Tibial nerve (tissue), 3 donors: Measurements from ENCODE around the gene ALDH3B1.

Source experiments
- CTCF ChIP-seq, 5 experiments: fragments of 200-600 bp in 3 of 5; fragments of 450-650 bp in 2 of 5; sonication (generic) in 3 of 5; IDR thresholded peaks; one replicate each; pipeline ENCODE4 v1.5.1; 2016 to 2019; ENCODE audit warnings: antibody characterized with exemption in 5 of 5, mild to moderate bottlenecking in 3 of 5, moderate library complexity in 2 of 5
- POLR2A ChIP-seq, 2 donors: fragments of 450-650 bp; IDR thresholded peaks; one replicate each; pipeline ENCODE4 v1.6.1; 2017; ENCODE audit warnings: antibody characterized with exemption in 2 of 2, mild to moderate bottlenecking in 2 of 2, moderate library complexity in 2 of 2

- no peak for TF ChIP-seq CTCF (IDR thresholded peaks at IDR 0.05)
- no peak for TF ChIP-seq POLR2A (IDR thresholded peaks at IDR 0.05)
These were observed 14.4 kb downstream of the ALDH3B1 start for GRCh38 chr11:68024508-68024907.
